ENCODE results near the gene DNMT3A.
A peak's percentile ranks its signal among the peaks of the same experiment; 100 is the strongest.

Gene DNMT3A

GRCh38 chr2:25341753-25342371, at the start of gene DNMT3A:
Gene DNMT3A (minus strand): TSS chr2:25341925. CDS start chr2:25313984, 27,941 bp downstream.
- peak in 1 of 4 experiments; percentile 59 for DNase-seq (ENCODE audit: low read depth in 4 of 4, low spot score in 1 of 4)

- no peak for DNase-seq (ENCODE audit: low read depth in 4 of 4, low spot score in 1 of 4)
These were observed 47.4 kb upstream of the DNMT3A start for GRCh38 chr2:25389161-25389560.

GRCh38 chr2:25388491-25388890, 46.8 kb upstream of the DNMT3A start:
- DNase-seq (ENCODE audit: low read depth in 4 of 4, low spot score in 1 of 4), result no peak

- no peak for DNase-seq (ENCODE audit: low read depth in 4 of 4, low spot score in 1 of 4)
These were observed 46.2 kb upstream of the DNMT3A start for GRCh38 chr2:25387876-25388449.

- DNase-seq (ENCODE audit: low read depth in 4 of 4, low spot score in 1 of 4), result no peak
These were observed 45.5 kb upstream of the DNMT3A start for GRCh38 chr2:25386971-25387875.

GRCh38 chr2:25385910-25386309, 44.2 kb upstream of the DNMT3A start:
- no peak for DNase-seq (ENCODE audit: low read depth in 4 of 4, low spot score in 1 of 4)

- no peak for DNase-seq (ENCODE audit: low read depth in 4 of 4, low spot score in 1 of 4)
These were observed 42.1 kb upstream of the DNMT3A start for GRCh38 chr2:25383806-25384205.

GRCh38 chr2:25381502-25381901, 39.8 kb upstream of the DNMT3A start:
- DNase-seq (ENCODE audit: low read depth in 4 of 4, low spot score in 1 of 4), result no peak

GRCh38 chr2:25380586-25381375, 39.1 kb upstream of the DNMT3A start:
- DNase-seq (ENCODE audit: low read depth in 4 of 4, low spot score in 1 of 4), result no peak

GRCh38 chr2:25380023-25380422, 38.3 kb upstream of the DNMT3A start:
- DNase-seq (ENCODE audit: low read depth in 4 of 4, low spot score in 1 of 4), result no peak

- no peak for DNase-seq (ENCODE audit: low read depth in 4 of 4, low spot score in 1 of 4)
These were observed 37.8 kb upstream of the DNMT3A start for GRCh38 chr2:25379535-25379934.

GRCh38 chr2:25378731-25379490, 37.2 kb upstream of the DNMT3A start:
- no peak for DNase-seq (ENCODE audit: low read depth in 4 of 4, low spot score in 1 of 4)

GRCh38 chr2:25377822-25378421, 36.2 kb upstream of the DNMT3A start:
- no peak for DNase-seq (ENCODE audit: low read depth in 4 of 4, low spot score in 1 of 4)

- peak; percentile 72 to 90 (median 86) for DNase-seq (ENCODE audit: low read depth in 4 of 4, low spot score in 1 of 4)
These were observed 35.3 kb upstream of the DNMT3A start for GRCh38 chr2:25376750-25377621.

- no peak for DNase-seq (ENCODE audit: low read depth in 4 of 4, low spot score in 1 of 4)
These were observed 34.3 kb upstream of the DNMT3A start for GRCh38 chr2:25375989-25376545.

- no peak for DNase-seq (ENCODE audit: low read depth in 4 of 4, low spot score in 1 of 4)
These were observed 33.8 kb upstream of the DNMT3A start for GRCh38 chr2:25375371-25375988.

GRCh38 chr2:25374827-25375226, 33.1 kb upstream of the DNMT3A start:
- DNase-seq (ENCODE audit: low read depth in 4 of 4, low spot score in 1 of 4), result no peak

GRCh38 chr2:25374411-25374810, 32.7 kb upstream of the DNMT3A start:
- DNase-seq (ENCODE audit: low read depth in 4 of 4, low spot score in 1 of 4), result no peak
